Measurements from ENCODE around the gene WWTR1. TPM values are rescaled to one million over a fixed set of nuclear protein-coding genes. Genes with fewer than 3 reads are reported as not detected.

The WWTR1 gene
- total and polyA plus RNA-seq, 4 donors, result 4.5 to 11.8 (median 9.0) TPM

DNA sequence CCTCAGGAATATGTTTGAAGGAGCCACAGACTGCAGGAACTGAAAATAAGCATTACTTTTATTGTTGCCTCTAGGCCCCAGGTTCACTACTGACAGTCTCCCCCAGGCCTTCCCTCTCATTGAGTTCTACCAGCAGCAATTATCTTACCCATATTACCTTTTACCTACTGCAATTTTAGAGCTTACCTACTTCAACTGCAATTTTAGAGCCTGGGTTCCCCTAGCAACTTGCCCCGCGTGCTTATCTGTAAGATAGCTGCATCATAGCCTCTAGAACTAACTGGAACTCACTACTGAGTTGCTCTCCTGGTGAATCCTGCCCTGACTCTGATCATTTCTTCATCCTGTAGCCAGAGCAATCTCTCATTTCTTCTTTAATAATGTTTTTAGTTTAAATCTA is 29.2 kb upstream of the WWTR1 start:
- 96% methylated on average over 2 of the region's 2 CpGs for WGBS
- no peak overlapping the region for H3K27ac ChIP-seq (ENCODE audit: low read depth in 1 of 2, low read length in 2 of 2)
- TF ChIP-seq, protein P1, sequence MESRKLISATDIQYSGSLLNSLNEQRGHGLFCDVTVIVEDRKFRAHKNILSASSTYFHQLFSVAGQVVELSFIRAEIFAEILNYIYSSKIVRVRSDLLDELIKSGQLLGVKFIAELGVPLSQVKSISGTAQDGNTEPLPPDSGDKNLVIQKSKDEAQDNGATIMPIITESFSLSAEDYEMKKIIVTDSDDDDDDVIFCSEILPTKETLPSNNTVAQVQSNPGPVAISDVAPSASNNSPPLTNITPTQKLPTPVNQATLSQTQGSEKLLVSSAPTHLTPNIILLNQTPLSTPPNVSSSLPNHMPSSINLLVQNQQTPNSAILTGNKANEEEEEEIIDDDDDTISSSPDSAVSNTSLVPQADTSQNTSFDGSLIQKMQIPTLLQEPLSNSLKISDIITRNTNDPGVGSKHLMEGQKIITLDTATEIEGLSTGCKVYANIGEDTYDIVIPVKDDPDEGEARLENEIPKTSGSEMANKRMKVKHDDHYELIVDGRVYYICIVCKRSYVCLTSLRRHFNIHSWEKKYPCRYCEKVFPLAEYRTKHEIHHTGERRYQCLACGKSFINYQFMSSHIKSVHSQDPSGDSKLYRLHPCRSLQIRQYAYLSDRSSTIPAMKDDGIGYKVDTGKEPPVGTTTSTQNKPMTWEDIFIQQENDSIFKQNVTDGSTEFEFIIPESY (IDR thresholded peaks at IDR 0.05), result no peak
- no peak for TF ChIP-seq HNF4A (conservative IDR thresholded peaks at IDR 0.05)
- no peak for TF ChIP-seq HNF4G (IDR thresholded peaks at IDR 0.05)
- TF ChIP-seq FOXA1 (IDR thresholded peaks at IDR 0.05), result no peak
- no peak for TF ChIP-seq NR2F2 (IDR thresholded peaks at IDR 0.05)
- TF ChIP-seq FOXA2 (IDR thresholded peaks at IDR 0.05), result no peak
- TF ChIP-seq, protein P2, sequence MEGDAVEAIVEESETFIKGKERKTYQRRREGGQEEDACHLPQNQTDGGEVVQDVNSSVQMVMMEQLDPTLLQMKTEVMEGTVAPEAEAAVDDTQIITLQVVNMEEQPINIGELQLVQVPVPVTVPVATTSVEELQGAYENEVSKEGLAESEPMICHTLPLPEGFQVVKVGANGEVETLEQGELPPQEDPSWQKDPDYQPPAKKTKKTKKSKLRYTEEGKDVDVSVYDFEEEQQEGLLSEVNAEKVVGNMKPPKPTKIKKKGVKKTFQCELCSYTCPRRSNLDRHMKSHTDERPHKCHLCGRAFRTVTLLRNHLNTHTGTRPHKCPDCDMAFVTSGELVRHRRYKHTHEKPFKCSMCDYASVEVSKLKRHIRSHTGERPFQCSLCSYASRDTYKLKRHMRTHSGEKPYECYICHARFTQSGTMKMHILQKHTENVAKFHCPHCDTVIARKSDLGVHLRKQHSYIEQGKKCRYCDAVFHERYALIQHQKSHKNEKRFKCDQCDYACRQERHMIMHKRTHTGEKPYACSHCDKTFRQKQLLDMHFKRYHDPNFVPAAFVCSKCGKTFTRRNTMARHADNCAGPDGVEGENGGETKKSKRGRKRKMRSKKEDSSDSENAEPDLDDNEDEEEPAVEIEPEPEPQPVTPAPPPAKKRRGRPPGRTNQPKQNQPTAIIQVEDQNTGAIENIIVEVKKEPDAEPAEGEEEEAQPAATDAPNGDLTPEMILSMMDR (IDR thresholded peaks at IDR 0.05; ENCODE audit: low read depth, low read length, missing input control), result no peak
- TF ChIP-seq RXRA (IDR thresholded peaks at IDR 0.05), result no peak
- TF ChIP-seq, protein P3, sequence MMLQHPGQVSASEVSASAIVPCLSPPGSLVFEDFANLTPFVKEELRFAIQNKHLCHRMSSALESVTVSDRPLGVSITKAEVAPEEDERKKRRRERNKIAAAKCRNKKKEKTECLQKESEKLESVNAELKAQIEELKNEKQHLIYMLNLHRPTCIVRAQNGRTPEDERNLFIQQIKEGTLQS (IDR thresholded peaks at IDR 0.05), result no peak
- no peak for TF ChIP-seq GABPA (IDR thresholded peaks at IDR 0.05 in 1 of 2, conservative IDR thresholded peaks at IDR 0.05 in 1 of 2)
- no peak for TF ChIP-seq EGR1 (IDR thresholded peaks at IDR 0.05; ENCODE audit: low read depth in 2 of 2)
- no peak for TF ChIP-seq JUND (IDR thresholded peaks at IDR 0.05)
- no peak for TF ChIP-seq SP1 (IDR thresholded peaks at IDR 0.05)
- TF ChIP-seq, protein P4, sequence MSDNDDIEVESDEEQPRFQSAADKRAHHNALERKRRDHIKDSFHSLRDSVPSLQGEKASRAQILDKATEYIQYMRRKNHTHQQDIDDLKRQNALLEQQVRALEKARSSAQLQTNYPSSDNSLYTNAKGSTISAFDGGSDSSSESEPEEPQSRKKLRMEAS (IDR thresholded peaks at IDR 0.05), result no peak
- no peak for TF ChIP-seq YY1 (IDR thresholded peaks at IDR 0.05)
- no peak for TF ChIP-seq TAF1 (conservative IDR thresholded peaks at IDR 0.05)
- TF ChIP-seq, protein P5, sequence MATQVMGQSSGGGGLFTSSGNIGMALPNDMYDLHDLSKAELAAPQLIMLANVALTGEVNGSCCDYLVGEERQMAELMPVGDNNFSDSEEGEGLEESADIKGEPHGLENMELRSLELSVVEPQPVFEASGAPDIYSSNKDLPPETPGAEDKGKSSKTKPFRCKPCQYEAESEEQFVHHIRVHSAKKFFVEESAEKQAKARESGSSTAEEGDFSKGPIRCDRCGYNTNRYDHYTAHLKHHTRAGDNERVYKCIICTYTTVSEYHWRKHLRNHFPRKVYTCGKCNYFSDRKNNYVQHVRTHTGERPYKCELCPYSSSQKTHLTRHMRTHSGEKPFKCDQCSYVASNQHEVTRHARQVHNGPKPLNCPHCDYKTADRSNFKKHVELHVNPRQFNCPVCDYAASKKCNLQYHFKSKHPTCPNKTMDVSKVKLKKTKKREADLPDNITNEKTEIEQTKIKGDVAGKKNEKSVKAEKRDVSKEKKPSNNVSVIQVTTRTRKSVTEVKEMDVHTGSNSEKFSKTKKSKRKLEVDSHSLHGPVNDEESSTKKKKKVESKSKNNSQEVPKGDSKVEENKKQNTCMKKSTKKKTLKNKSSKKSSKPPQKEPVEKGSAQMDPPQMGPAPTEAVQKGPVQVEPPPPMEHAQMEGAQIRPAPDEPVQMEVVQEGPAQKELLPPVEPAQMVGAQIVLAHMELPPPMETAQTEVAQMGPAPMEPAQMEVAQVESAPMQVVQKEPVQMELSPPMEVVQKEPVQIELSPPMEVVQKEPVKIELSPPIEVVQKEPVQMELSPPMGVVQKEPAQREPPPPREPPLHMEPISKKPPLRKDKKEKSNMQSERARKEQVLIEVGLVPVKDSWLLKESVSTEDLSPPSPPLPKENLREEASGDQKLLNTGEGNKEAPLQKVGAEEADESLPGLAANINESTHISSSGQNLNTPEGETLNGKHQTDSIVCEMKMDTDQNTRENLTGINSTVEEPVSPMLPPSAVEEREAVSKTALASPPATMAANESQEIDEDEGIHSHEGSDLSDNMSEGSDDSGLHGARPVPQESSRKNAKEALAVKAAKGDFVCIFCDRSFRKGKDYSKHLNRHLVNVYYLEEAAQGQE (IDR thresholded peaks at IDR 0.05), result no peak

More for the DNA sequence above, 29.2 kb upstream of the WWTR1 start:
- Histone ChIP-seq H3K9me3 (ENCODE audit: control insufficient read depth in 4 of 4, low read length in 3 of 4) (no peaks in the 10 kb centered on the region), H3K36me3 (ENCODE audit: control insufficient read depth in 4 of 4, insufficient read depth in 3 of 4, low read depth in 1 of 4, low read length in 3 of 4) (no peaks in the 10 kb centered on the region), H3K4me1 (ENCODE audit: control insufficient read depth in 4 of 4, insufficient read depth in 4 of 4, low read length in 3 of 4) (no peaks in the 10 kb centered on the region), H3K4me3 (ENCODE audit: low read depth in 1 of 3, low read length in 3 of 3) (no peak overlapping the region), H3K9ac (ENCODE audit: low read depth in 1 of 2, low read length in 2 of 2) (no peak overlapping the region), H3K27me3 (ENCODE audit: control insufficient read depth in 4 of 4, insufficient read depth in 4 of 4, low read length in 3 of 4) (no peaks in the 10 kb centered on the region)
- no peak for DNase-seq (ENCODE audit: low spot score)

All from liver (tissue), 9 donors.